ENCODE results near the gene FADD.

- no peak for TF ChIP-seq CTCF (IDR thresholded peaks at IDR 0.05)
- TF ChIP-seq POLR2AphosphoS5 (IDR thresholded peaks at IDR 0.05): no peak
- no peak for TF ChIP-seq POLR2A (IDR thresholded peaks at IDR 0.05)
These were observed 20.8 kb upstream of the FADD start for GRCh38 chr11:70182266-70182665.

Measured in prostate gland (tissue), 2 donors.